H1 (cell line): ENCODE data around the gene ZNF462. TPM values are rescaled to one million over a fixed set of nuclear protein-coding genes. Genes with fewer than 3 reads are reported as not detected.

ENCODE experiments used
- RBBP5 ChIP-seq: IDR thresholded peaks from 2 replicates; pipeline ENCODE4 v1.7.1; 2012; ENCODE audit warnings: low read depth, mild to moderate bottlenecking, inconsistent platforms, low read length, moderate library complexity, borderline replicate concordance
- polyA plus RNA-seq, 7 experiments: library from polyadenylated mRNA; depleted of rRNA in 3 of 7; stranded (reverse) in 5 of 7; unstranded in 2 of 7; fragments of >200 nt in 5 of 7; fragments of 200-250 nt in 2 of 7; gene quantifications; 1 replicate in 5 of 7; 2 replicates in 1 of 7; 4 replicates in 1 of 7; pipeline versions ENCODE4 v1.2.1 to v1.2.3, GENCODE V29; 2011 to 2013; ENCODE audit warnings: missing spikeins in 2 of 7, mixed read lengths in 2 of 7
- total RNA-seq: library from RNA; stranded (reverse); fragmentation: NEBNext Ultra II Directional; extraction: Animal tissue kit (Norgen Biotek cat#: 25700); gene quantifications from 2 replicates; pipeline ENCODE4 v1.2.1, GENCODE V29; 2021
- TF ChIP-seq, protein P1 (sequence below): IDR thresholded peaks from 2 replicates; pipeline ENCODE4 v1.6.1; 2011; ENCODE audit warnings: low read length, improper control_type of control experiment

ZNF462 gene
- total and polyA plus RNA-seq, 2 of the 8 experiments (the other 6 are each of a cell fraction or from before 2014, with no cell fraction given), result 30.0 to 163 TPM

DNA sequence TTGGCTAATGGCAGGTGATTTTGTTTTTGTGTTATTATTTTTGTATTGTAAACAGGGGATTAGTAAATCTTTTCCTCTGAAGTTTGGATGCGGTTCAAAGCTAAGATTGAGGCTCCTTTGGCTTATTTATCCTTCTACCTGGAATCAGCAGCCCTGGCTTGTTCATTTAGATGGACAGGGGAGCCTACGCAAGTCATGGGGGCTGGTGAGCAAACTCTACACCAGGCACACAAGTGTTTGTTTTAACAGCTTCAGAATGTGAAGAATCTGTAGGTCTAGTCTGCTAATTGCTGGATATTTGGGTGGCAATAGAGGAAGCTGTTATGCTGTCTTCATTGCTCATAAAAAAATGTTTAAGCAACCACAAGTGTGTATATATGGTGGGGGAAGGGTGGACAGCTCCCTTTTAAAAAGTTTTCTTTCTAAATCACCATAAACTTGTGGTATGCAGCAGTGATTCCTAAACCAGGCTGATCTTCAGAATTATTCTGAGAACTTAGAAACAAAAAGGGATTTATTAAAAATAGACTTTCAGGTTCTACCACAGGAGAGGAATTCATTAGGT, 20.7 kb downstream of the ZNF462 start (continued):
- TF ChIP-seq, protein P1, sequence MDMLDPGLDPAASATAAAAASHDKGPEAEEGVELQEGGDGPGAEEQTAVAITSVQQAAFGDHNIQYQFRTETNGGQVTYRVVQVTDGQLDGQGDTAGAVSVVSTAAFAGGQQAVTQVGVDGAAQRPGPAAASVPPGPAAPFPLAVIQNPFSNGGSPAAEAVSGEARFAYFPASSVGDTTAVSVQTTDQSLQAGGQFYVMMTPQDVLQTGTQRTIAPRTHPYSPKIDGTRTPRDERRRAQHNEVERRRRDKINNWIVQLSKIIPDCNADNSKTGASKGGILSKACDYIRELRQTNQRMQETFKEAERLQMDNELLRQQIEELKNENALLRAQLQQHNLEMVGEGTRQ, result no peak
- TF ChIP-seq RBBP5, result no peak
